Mucosa of descending colon (tissue), 3 donors: ENCODE results near the gene IFT20. TPM values are rescaled to one million over a fixed set of nuclear protein-coding genes. Genes with fewer than 3 reads are reported as not detected.

Source experiments
- ATAC-seq: fragments of 200-7000 bp; cut with Tn5 transposase; one replicate; pipeline ENCODE4 v1.9.1; 2020; ENCODE audit warnings: mild to moderate bottlenecking, moderate library complexity
- DNase-seq, 3 donors: peaks; one replicate each; pipeline ENCODE4 v3.0.0-alpha.2; 2020
- H3K36me3 ChIP-seq: fragments of 200-600 bp; one replicate; pipeline ENCODE4 v1.8.0; 2021; ENCODE audit warnings: low read depth, mild to moderate bottlenecking
- H3K4me1 ChIP-seq: fragments of 200-600 bp; one replicate; pipeline ENCODE4 v1.8.0; 2021; ENCODE audit warnings: low read depth, mild to moderate bottlenecking
- H3K4me3 ChIP-seq: fragments of 200-600 bp; one replicate; pipeline ENCODE4 v1.8.0; 2021; ENCODE audit warnings: mild to moderate bottlenecking
- H3K9me3 ChIP-seq: fragments of 200-600 bp; one replicate; pipeline ENCODE4 v1.8.0; 2021; ENCODE audit warnings: mild to moderate bottlenecking
- CTCF ChIP-seq: fragments of 200-600 bp; IDR thresholded peaks from one replicate; pipeline ENCODE4 v1.8.0; 2022; ENCODE audit warnings: antibody characterized with exemption, mild to moderate bottlenecking
- intact Hi-C, 2 donors: fragments of 100-400 bp; cut with DNase I in 1 of 2; cut with micrococcal nuclease in 1 of 2; formaldehyde crosslinking; loops; one replicate each; pipeline versions ENCODE4 v1.11.0 to v1.11.1; 2022; cut with DNase I, micrococcal nuclease
- total RNA-seq, 3 donors: library from RNA; stranded (reverse); fragmentation: NEBNext Ultra II Directional in 2 of 3; extraction: Animal tissue kit (Norgen Biotek cat#: 25700) in 2 of 3; gene quantifications; one replicate each; pipeline versions ENCODE4 v1.2.1 to v1.2.4, GENCODE V29; 2021 to 2023
- donor health status: DM: no; HTN: no; CAD: no; lungs with moderate emphysema.
- donor health status: DM: no; HTN: no; CAD: no.
- donor health status: DM: no; HTN: yes; CAD: no.

The IFT20 gene
- total RNA-seq, 3 donors from 2014 or later, result 23.6 to 44.1 (median 28.0) TPM

- Histone ChIP-seq H3K36me3 (peaks cover 4% of the 10 kb centered on the region), H3K4me3 (no peak overlapping the region), H3K4me1 (peaks cover 23% of the 10 kb centered on the region), H3K9me3 (no peaks in the 10 kb centered on the region)
- DNase-seq, result no peak
- intact Hi-C loops, result no loop called here
- no peak for TF ChIP-seq CTCF
- no peak for ATAC-seq
These were observed 2.9 kb upstream of the IFT20 start for GRCh38 chr17:28338056-28338768.

GRCh38 chr17:28335959-28336871 lies 943 bp upstream of the IFT20 start:
- Histone ChIP-seq H3K36me3 (peaks cover 4% of the 10 kb centered on the region), H3K4me1 (peaks cover 23% of the 10 kb centered on the region), H3K9me3 (no peaks in the 10 kb centered on the region), H3K4me3 (peak overlapping the region; percentile 84)
- intact Hi-C loops, result no loop called here
- TF ChIP-seq CTCF, result no peak
- ATAC-seq (peak; percentile 31), DNase-seq (peak; percentile 53 to 66 (median 53))

- ATAC-seq (peak; percentile 3), DNase-seq (peak in 1 of 3 donors; percentile 34)
- Histone ChIP-seq H3K9me3 (no peaks in the 10 kb centered on the region), H3K4me1 (peaks cover 23% of the 10 kb centered on the region), H3K36me3 (peaks cover 4% of the 10 kb centered on the region), H3K4me3 (peak overlapping the region; percentile 84)
- no peak for TF ChIP-seq CTCF
- intact Hi-C loops, result no loop called here
These were observed 539 bp downstream of the IFT20 start for GRCh38 chr17:28334666-28335200.

- intact Hi-C loops, result no loop called here
- no peak for TF ChIP-seq CTCF
- Histone ChIP-seq H3K4me3 (no peak overlapping the region), H3K9me3 (no peaks in the 10 kb centered on the region), H3K36me3 (peaks cover 4% of the 10 kb centered on the region), H3K4me1 (peaks cover 23% of the 10 kb centered on the region)
- DNase-seq (no peak), ATAC-seq (no peak)
These were observed 1.1 kb downstream of the IFT20 start for GRCh38 chr17:28334171-28334570.

GRCh38 chr17:28333083-28333746 lies 2.1 kb downstream of the IFT20 start:
- intact Hi-C loops, result no loop called here
- H3K36me3 ChIP-seq, result peaks cover 4% of the 10 kb centered on the region
- DNase-seq (no peak), ATAC-seq (no peak)
- no peak for TF ChIP-seq CTCF
- H3K9me3 ChIP-seq, result no peaks in the 10 kb centered on the region
- H3K4me1 ChIP-seq, result peaks cover 23% of the 10 kb centered on the region
- H3K4me3 ChIP-seq, result no peak overlapping the region
